Mesenteric fat pad (tissue), 1 donor: ENCODE measurements around the gene FKBP5. TPM values are rescaled to one million over a fixed set of nuclear protein-coding genes. Genes with fewer than 3 reads are reported as not detected.

Experiments used
- DNase-seq: peaks from one replicate; pipeline ENCODE4 v3.0.0-alpha.2; 2020; ENCODE audit warnings: low spot score
- total RNA-seq: library from RNA; stranded (reverse); fragmentation: NEBNext Ultra II Directional; extraction: Animal tissue kit (Norgen Biotek cat#: 25700); gene quantifications from one replicate; pipeline ENCODE4 v1.2.1, GENCODE V29; 2021
- donor health status: DM: yes; HTN: yes; CAD: no.

The FKBP5 gene
- total RNA-seq, 1 donor from 2014 or later, result 212 TPM

- DNase-seq, result no peak
Observed at GRCh38 chr6:35665573-35665972, 23.1 kb downstream of the FKBP5 start.

- no peak for DNase-seq
Observed at GRCh38 chr6:35664945-35665344, 23.8 kb downstream of the FKBP5 start.

- no peak for DNase-seq
Observed at GRCh38 chr6:35663447-35664235, 25.1 kb downstream of the FKBP5 start.

GRCh38 chr6:35662999-35663398 lies 25.7 kb downstream of the FKBP5 start:
- DNase-seq, result no peak

- no peak for DNase-seq
Observed at GRCh38 chr6:35654883-35655282, 33.8 kb downstream of the FKBP5 start.

GRCh38 chr6:35651244-35651643 lies 37.5 kb downstream of the FKBP5 start:
- DNase-seq, result no peak

- DNase-seq, result no peak
Observed at GRCh38 chr6:35650015-35650414, 38.7 kb downstream of the FKBP5 start.

- DNase-seq, result no peak
Observed at GRCh38 chr6:35648203-35648602, 40.5 kb downstream of the FKBP5 start.

GRCh38 chr6:35647400-35647799 lies 41.3 kb downstream of the FKBP5 start:
- DNase-seq, result no peak

- DNase-seq, result no peak
Observed at GRCh38 chr6:35643162-35643535, 45.6 kb downstream of the FKBP5 start.

GRCh38 chr6:35642471-35643161 lies 46.1 kb downstream of the FKBP5 start:
- DNase-seq, result no peak

- no peak for DNase-seq
Observed at GRCh38 chr6:35640017-35640664, 48.6 kb downstream of the FKBP5 start.

- DNase-seq, result no peak
Observed at GRCh38 chr6:35638679-35639078, 50.0 kb downstream of the FKBP5 start.

- no peak for DNase-seq
Observed at GRCh38 chr6:35637911-35638310, 50.8 kb downstream of the FKBP5 start.

GRCh38 chr6:35635601-35636597 lies 52.8 kb downstream of the FKBP5 start:
- DNase-seq, result no peak

GRCh38 chr6:35634316-35634715 lies 54.4 kb downstream of the FKBP5 start:
- DNase-seq, result no peak

GRCh38 chr6:35633579-35634089 lies 55.1 kb downstream of the FKBP5 start:
- DNase-seq, result no peak

GRCh38 chr6:35629876-35630378 lies 58.8 kb downstream of the FKBP5 start:
- no peak for DNase-seq

GRCh38 chr6:35626401-35626800 lies 62.3 kb downstream of the FKBP5 start:
- no peak for DNase-seq

GRCh38 chr6:35624341-35625070 lies 64.2 kb downstream of the FKBP5 start:
- DNase-seq, result no peak
